ENCODE data around the gene TSPYL2. TPM values are rescaled to one million over a fixed set of nuclear protein-coding genes. Genes with fewer than 3 reads are reported as not detected.

TSPYL2 gene
- total RNA-seq, 1 experiment from 2014 or later = 19.9 TPM

DNA sequence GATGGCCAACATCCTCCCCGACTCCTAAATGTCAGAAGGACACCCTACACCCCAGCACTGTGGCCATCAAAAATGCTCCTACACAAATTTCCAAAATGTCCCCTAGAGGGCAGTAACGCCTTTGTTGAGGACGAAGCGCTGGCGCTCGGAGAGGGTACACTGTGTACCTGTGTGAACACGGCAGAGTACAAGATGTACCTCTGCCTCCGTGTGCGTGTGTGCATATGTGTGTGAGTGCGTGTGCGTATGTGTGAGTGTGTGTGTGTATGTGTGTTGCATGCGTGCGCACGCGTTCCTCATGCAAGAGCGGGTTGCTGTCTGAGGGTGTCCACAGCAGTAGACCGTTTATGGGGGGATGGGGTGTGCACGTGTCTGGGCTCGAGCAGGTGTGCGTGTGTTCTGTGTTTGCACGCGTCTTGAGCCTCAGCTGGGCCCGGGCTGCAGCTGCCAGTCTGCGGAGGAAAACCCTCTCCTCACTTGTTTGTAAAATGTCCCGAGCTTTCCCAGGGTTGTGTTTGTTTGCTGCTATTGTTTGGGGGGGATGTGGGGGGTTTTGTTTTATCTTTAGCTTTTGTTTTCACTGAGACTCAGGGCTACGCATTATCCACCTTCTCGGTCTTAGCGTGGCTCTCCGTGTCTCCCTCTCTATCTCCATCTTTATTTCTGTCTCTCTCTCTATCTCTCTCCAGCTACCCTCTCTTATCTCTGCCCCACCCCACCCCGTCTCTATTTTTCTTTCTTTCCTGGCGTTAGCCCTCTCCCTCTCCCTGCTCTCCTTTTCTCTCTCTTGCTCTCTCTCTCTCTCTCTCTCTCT is 10.4 kb upstream of the TSPYL2 start:
- no TSS peak for BruUV-seq (replicated peaks)
- intact Hi-C loops (cut with micrococcal nuclease; ENCODE audit: unreplicated experiment) = loop anchor here (1.0 kb wide), 2 partner anchors 17 to 21 kb away; no protein-coding TSS in a partner anchor
- peaks cover 15% of the 10 kb centered on the region for H3K4me1 Mint-ChIP-seq (ENCODE audit: low read depth, unreplicated experiment)
- CTCF ChIA-PET = interaction anchor here (0.6 kb wide), 1 partner anchor 28 kb away, joined by 3 read pairs; no protein-coding TSS in a partner anchor
- TF ChIP-seq, protein P1, sequence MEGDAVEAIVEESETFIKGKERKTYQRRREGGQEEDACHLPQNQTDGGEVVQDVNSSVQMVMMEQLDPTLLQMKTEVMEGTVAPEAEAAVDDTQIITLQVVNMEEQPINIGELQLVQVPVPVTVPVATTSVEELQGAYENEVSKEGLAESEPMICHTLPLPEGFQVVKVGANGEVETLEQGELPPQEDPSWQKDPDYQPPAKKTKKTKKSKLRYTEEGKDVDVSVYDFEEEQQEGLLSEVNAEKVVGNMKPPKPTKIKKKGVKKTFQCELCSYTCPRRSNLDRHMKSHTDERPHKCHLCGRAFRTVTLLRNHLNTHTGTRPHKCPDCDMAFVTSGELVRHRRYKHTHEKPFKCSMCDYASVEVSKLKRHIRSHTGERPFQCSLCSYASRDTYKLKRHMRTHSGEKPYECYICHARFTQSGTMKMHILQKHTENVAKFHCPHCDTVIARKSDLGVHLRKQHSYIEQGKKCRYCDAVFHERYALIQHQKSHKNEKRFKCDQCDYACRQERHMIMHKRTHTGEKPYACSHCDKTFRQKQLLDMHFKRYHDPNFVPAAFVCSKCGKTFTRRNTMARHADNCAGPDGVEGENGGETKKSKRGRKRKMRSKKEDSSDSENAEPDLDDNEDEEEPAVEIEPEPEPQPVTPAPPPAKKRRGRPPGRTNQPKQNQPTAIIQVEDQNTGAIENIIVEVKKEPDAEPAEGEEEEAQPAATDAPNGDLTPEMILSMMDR (IDR thresholded peaks at IDR 0.05; ENCODE audit: unreplicated experiment) = peak; percentile 39
- H3K4me3 Mint-ChIP-seq (ENCODE audit: low read depth, unreplicated experiment) = peak overlapping the region; percentile 65
- peak; percentile 70 for DNase-seq
- H3K27me3 Mint-ChIP-seq (ENCODE audit: unreplicated experiment) = peaks cover 22% of the 10 kb centered on the region
- peak overlapping the region; percentile 2 for H3K27ac Mint-ChIP-seq (ENCODE audit: unreplicated experiment)
- no peaks in the 10 kb centered on the region for H3K9me3 Mint-ChIP-seq (ENCODE audit: low read depth, unreplicated experiment)
- H3K36me3 Mint-ChIP-seq (ENCODE audit: insufficient read depth, unreplicated experiment) = peaks cover 9% of the 10 kb centered on the region

DNA sequence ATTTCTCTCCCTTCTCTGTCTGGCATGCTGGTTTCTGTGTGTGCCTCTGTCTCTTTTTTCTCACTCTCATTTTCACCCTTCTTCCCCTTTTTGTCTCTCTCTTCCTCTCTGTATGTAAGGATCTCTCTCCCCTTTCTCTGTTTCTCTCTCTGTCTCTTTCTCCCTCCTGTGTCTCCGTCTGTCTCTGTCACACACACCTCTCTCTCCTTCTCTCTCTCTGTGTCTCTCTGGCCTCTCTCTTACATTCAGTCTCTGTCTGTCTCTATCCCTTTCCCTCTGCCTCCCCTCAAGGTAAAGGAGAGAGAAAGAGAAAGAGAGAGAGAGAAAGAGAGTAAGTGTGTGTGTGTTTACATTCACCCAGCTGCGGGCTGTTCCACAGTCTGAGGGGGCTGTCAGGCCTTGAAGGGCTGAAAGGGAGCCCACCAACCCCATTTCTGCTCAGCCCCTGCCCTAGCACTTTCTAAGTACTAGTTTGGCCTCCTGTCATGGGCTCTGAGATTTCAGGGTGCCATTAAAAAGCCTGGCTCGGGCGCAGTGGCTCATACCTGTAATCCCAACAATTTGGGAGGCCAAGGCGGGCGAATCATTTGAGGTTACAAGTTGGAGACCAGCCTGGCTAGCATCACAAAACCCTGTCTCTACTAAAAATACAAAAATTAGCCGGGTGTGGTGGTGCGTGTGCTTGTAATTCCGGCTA is 9.6 kb upstream of the TSPYL2 start:
- Mint-ChIP-seq H3K27me3 (ENCODE audit: unreplicated experiment) (peaks cover 23% of the 10 kb centered on the region), H3K36me3 (ENCODE audit: insufficient read depth, unreplicated experiment) (peaks cover 9% of the 10 kb centered on the region), H3K27ac (ENCODE audit: unreplicated experiment) (peak overlapping the region; percentile 2), H3K4me1 (ENCODE audit: low read depth, unreplicated experiment) (peaks cover 15% of the 10 kb centered on the region), H3K9me3 (ENCODE audit: low read depth, unreplicated experiment) (no peaks in the 10 kb centered on the region), H3K4me3 (ENCODE audit: low read depth, unreplicated experiment) (peak overlapping the region; percentile 65)
- TF ChIP-seq, protein P1 (IDR thresholded peaks at IDR 0.05; ENCODE audit: unreplicated experiment) = no peak
- BruUV-seq (replicated peaks) = no TSS peak
- CTCF ChIA-PET = interaction anchor here (0.6 to 1.0 kb wide), 2 partner anchors 27 to 77 kb away, joined by 3 read pairs; no protein-coding TSS in a partner anchor
- DNase-seq = no peak
- intact Hi-C loops (cut with micrococcal nuclease; ENCODE audit: unreplicated experiment) = loop anchor here (1.0 kb wide), 1 partner anchor 21 kb away; no protein-coding TSS in a partner anchor

DNA sequence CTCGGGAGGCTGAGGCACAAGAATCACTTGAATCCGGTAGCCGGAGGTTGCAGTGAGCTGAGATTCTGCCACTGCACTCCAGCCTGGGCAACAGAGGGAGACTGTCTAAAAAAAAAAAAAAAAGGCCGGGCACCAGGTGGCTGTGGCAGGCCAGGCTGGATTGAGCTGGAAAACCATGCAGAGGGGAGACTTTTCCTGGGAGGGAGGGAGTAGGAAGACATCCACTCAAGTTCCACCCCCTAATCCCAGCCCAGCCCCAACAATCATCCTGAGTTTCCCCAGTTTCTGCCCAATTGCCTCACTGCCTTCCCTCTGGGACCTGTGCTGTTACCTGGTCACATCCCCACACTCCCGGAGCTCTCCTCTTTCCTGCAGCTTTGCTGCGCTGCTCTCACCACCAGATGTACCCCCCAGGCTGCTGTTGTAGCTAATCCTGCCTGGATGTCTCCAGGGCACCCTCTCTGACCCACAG is 9.0 kb upstream of the TSPYL2 start:
- peaks cover 9% of the 10 kb centered on the region for H3K36me3 Mint-ChIP-seq (ENCODE audit: insufficient read depth, unreplicated experiment)
- no peak overlapping the region for H3K27ac Mint-ChIP-seq (ENCODE audit: unreplicated experiment)
- BruUV-seq (replicated peaks) = no TSS peak
- CTCF ChIA-PET = interaction anchor here (1.0 kb wide), 1 partner anchor 78 kb away, joined by 3 read pairs; no protein-coding TSS in a partner anchor
- no peak overlapping the region for H3K4me3 Mint-ChIP-seq (ENCODE audit: low read depth, unreplicated experiment)
- intact Hi-C loops (cut with micrococcal nuclease; ENCODE audit: unreplicated experiment) = no loop called here
- peaks cover 23% of the 10 kb centered on the region for H3K27me3 Mint-ChIP-seq (ENCODE audit: unreplicated experiment)
- H3K9me3 Mint-ChIP-seq (ENCODE audit: low read depth, unreplicated experiment) = no peaks in the 10 kb centered on the region
- peaks cover 15% of the 10 kb centered on the region for H3K4me1 Mint-ChIP-seq (ENCODE audit: low read depth, unreplicated experiment)
- no peak for DNase-seq
- TF ChIP-seq, protein P1 (IDR thresholded peaks at IDR 0.05; ENCODE audit: unreplicated experiment) = no peak

DNA sequence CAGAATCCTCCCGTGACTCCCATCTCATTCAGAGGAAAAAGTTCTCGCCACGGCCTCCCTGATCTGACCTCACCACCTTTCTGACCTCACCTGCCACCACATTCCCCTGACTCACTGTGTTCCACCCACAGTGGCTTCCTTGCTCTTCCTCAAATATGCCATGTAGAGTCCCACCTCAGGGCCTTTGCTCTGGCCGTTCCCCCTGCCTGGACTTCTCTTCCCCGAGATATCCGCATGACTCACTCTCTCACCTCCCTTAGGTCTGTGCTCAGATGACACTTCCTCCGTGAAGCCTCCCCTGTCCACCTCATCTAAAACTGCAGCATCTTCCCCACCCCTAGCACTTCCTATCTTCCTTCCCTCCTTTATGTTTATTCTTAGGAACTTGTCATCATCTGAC is 7.2 kb upstream of the TSPYL2 start:
- H3K27me3 Mint-ChIP-seq (ENCODE audit: unreplicated experiment) = peaks cover 23% of the 10 kb centered on the region
- intact Hi-C loops (cut with micrococcal nuclease; ENCODE audit: unreplicated experiment) = no loop called here
- H3K4me1 Mint-ChIP-seq (ENCODE audit: low read depth, unreplicated experiment) = peaks cover 15% of the 10 kb centered on the region
- H3K4me3 Mint-ChIP-seq (ENCODE audit: low read depth, unreplicated experiment) = no peak overlapping the region
- H3K9me3 Mint-ChIP-seq (ENCODE audit: low read depth, unreplicated experiment) = no peaks in the 10 kb centered on the region
- DNase-seq = no peak
- H3K27ac Mint-ChIP-seq (ENCODE audit: unreplicated experiment) = no peak overlapping the region
- TF ChIP-seq, protein P1 (IDR thresholded peaks at IDR 0.05; ENCODE audit: unreplicated experiment) = no peak
- H3K36me3 Mint-ChIP-seq (ENCODE audit: insufficient read depth, unreplicated experiment) = peaks cover 9% of the 10 kb centered on the region
- BruUV-seq (replicated peaks) = no TSS peak
- CTCF ChIA-PET = no interaction called here
